Activated naive CD4-positive, alpha-beta T cell treated with anti-CD3 and anti-CD28 coated beads for 36 hours (primary cell): ENCODE results near the gene RTN1. TPM values are rescaled to one million over a fixed set of nuclear protein-coding genes. Genes with fewer than 3 reads are reported as not detected.

Experiments used
- CTCF ChIA-PET: fragments of 350-600 bp; sonication (Branson Sonifier 250); formaldehyde crosslinking; loops from one replicate; lab custom pipeline; 2021; ENCODE audit warnings: antibody characterized with exemption; lab: Charles Lee
- DNase-seq: peaks from one replicate; pipeline ENCODE4 v3.0.0-alpha.2; 2020
- H3K27ac Mint-ChIP-seq: one replicate; pipeline ENCODE4 v1.8.0; 2021; ENCODE audit warnings: mild to moderate bottlenecking, mixed read lengths
- H3K27me3 Mint-ChIP-seq: one replicate; pipeline ENCODE4 v1.8.0; 2021; ENCODE audit warnings: low read depth, mixed read lengths
- H3K36me3 Mint-ChIP-seq: one replicate; pipeline ENCODE4 v1.8.0; 2021; ENCODE audit warnings: low read depth, mixed read lengths
- H3K4me1 Mint-ChIP-seq: one replicate; pipeline ENCODE4 v1.8.0; 2021; ENCODE audit warnings: low read depth, mixed read lengths
- H3K4me3 Mint-ChIP-seq: one replicate; pipeline ENCODE4 v1.8.0; 2021; ENCODE audit warnings: mild to moderate bottlenecking, moderate library complexity, mixed read lengths
- H3K9me3 Mint-ChIP-seq: one replicate; pipeline ENCODE4 v1.8.0; 2021; ENCODE audit warnings: mixed read lengths
- intact Hi-C: fragments of 100-400 bp; cut with micrococcal nuclease; formaldehyde crosslinking; loops from one replicate; pipeline ENCODE4 v1.15.1; 2023
- total RNA-seq, 2 experiments: library from RNA; stranded (reverse); gene quantifications; one replicate each; pipeline ENCODE4 v1.2.3, GENCODE V29; 2021

Gene RTN1
- total RNA-seq, 2 experiments from 2014 or later, result not detected

DNA sequence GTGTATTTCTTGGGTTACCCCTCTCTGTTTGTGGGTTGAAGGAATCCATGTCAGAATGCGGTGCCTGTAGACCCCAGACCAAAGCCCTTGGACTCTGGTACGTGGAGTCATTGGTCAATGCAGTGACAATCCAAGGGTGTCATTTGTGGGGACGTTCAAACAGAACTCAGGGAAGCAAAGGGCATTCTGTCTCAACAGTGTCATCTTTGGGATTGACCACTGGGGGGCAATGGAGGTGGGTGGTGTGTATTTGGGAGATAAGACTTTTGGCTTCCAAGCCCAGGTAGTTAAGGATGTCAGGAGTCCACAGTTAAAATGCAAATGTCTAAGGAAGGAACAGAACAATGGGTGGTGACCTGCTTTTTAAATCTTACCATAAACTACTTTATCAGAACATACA, 239.3 kb downstream of the RTN1 start:
- H3K9me3 Mint-ChIP-seq, result no peaks in the 10 kb centered on the region
- peak; percentile 15 for DNase-seq
- CTCF ChIA-PET, result interaction anchor here (1.8 kb wide), 1 partner anchor 19 kb away, joined by 5 read pairs; no protein-coding TSS in a partner anchor
- intact Hi-C loops, result loop anchor here (5.0 kb wide), 2 partner anchors 56 to 536 kb away; partner anchors contain the start of gene DHRS7
- H3K4me1 Mint-ChIP-seq, result peaks cover 2% of the 10 kb centered on the region
- H3K36me3 Mint-ChIP-seq, result no peaks in the 10 kb centered on the region
- H3K4me3 Mint-ChIP-seq, result no peak overlapping the region
- peaks cover 48% of the 10 kb centered on the region for H3K27me3 Mint-ChIP-seq
- no peak overlapping the region for H3K27ac Mint-ChIP-seq

GRCh38 chr14:59630288-59630963, 240.2 kb downstream of the RTN1 start:
- Mint-ChIP-seq H3K9me3 (no peaks in the 10 kb centered on the region), H3K4me3 (no peak overlapping the region), H3K27ac (no peak overlapping the region), H3K4me1 (peaks cover 2% of the 10 kb centered on the region), H3K36me3 (no peaks in the 10 kb centered on the region), H3K27me3 (peaks cover 48% of the 10 kb centered on the region)
- no peak for DNase-seq
- CTCF ChIA-PET, result interaction anchor here (0.6 kb wide), 1 partner anchor 334 kb away, joined by 3 read pairs; no protein-coding TSS in a partner anchor
- intact Hi-C loops, result loop anchor here (5.0 kb wide), 2 partner anchors 57 to 537 kb away; partner anchors contain the start of gene DHRS7

- intact Hi-C loops, result loop anchor here (5.0 kb wide), 2 partner anchors 58 to 538 kb away; partner anchors contain the start of gene DHRS7
- no peak overlapping the region for H3K27ac Mint-ChIP-seq
- CTCF ChIA-PET, result interaction anchor here (0.6 kb wide), 1 partner anchor 335 kb away, joined by 3 read pairs; no protein-coding TSS in a partner anchor
- no peaks in the 10 kb centered on the region for H3K36me3 Mint-ChIP-seq
- H3K4me1 Mint-ChIP-seq, result peaks cover 2% of the 10 kb centered on the region
- no peaks in the 10 kb centered on the region for H3K9me3 Mint-ChIP-seq
- no peak overlapping the region for H3K4me3 Mint-ChIP-seq
- no peak for DNase-seq
- peaks cover 47% of the 10 kb centered on the region for H3K27me3 Mint-ChIP-seq
Observed at GRCh38 chr14:59629444-59630287, 240.9 kb downstream of the RTN1 start.

DNA sequence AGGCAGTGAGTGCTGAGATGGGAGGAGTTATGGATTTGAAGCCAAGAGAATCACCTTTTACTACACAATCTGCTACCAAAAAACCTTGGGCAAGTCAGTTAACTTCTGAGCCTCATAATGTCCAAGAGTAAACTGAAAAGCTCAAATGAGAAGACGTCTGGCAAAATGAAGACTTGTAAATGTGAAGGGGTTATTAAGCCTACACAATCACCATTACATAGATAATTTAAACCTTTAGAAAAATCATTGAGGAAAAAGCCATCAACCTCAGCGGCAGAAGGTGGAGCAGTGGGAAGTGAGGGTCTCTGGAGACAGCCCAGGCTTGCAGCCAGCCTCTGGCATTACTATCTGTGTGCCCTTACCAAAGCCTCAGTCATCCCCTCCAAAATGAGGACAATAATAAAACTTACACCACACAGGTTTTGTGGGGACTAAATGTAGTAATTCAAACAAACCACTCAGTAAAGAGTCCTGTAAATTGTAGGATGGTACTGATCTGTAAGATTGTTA, 243.5 kb downstream of the RTN1 start:
- Mint-ChIP-seq H3K36me3 (no peaks in the 10 kb centered on the region), H3K27ac (no peak overlapping the region), H3K4me3 (no peak overlapping the region), H3K9me3 (no peaks in the 10 kb centered on the region), H3K4me1 (peaks cover 2% of the 10 kb centered on the region), H3K27me3 (peaks cover 40% of the 10 kb centered on the region)
- CTCF ChIA-PET, result no interaction called here
- intact Hi-C loops, result no loop called here
- no peak for DNase-seq

GRCh38 chr14:59622631-59623030, 247.9 kb downstream of the RTN1 start:
- Mint-ChIP-seq H3K4me1 (no peaks in the 10 kb centered on the region), H3K27ac (no peak overlapping the region), H3K27me3 (peaks cover 26% of the 10 kb centered on the region), H3K4me3 (no peak overlapping the region), H3K9me3 (no peaks in the 10 kb centered on the region), H3K36me3 (no peaks in the 10 kb centered on the region)
- intact Hi-C loops, result no loop called here
- no peak for DNase-seq
- CTCF ChIA-PET, result no interaction called here

GRCh38 chr14:59619061-59619460, 251.5 kb downstream of the RTN1 start:
- Mint-ChIP-seq H3K36me3 (no peaks in the 10 kb centered on the region), H3K27ac (no peak overlapping the region), H3K9me3 (peaks cover 2% of the 10 kb centered on the region), H3K27me3 (peaks cover 21% of the 10 kb centered on the region), H3K4me1 (no peaks in the 10 kb centered on the region), H3K4me3 (no peak overlapping the region)
- intact Hi-C loops, result no loop called here
- CTCF ChIA-PET, result interaction anchor here (1.2 kb wide), 1 partner anchor 14 kb away, joined by 5 read pairs; no protein-coding TSS in a partner anchor
- DNase-seq, result no peak

DNA sequence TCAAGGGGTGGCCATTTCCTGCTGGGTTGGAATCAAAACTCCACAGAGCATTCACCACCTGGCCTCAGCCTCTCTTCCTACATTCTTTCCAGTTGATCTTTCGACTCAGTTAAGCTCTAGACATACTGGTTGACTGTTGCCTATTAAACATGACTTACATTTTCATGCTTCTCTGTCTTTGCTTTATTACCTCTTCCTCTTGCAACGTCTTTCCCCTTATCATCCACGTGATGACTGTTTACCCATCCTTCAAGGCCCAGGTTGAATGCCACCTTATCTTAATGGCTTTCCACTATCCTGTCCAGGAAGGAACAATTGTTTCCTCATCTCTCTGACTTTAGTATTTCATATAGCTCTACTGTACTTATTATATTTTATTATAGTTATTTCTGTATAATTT, 269.5 kb downstream of the RTN1 start:
- intact Hi-C loops, result no loop called here
- H3K27me3 Mint-ChIP-seq, result peaks cover 5% of the 10 kb centered on the region
- no peaks in the 10 kb centered on the region for H3K4me1 Mint-ChIP-seq
- H3K4me3 Mint-ChIP-seq, result no peak overlapping the region
- DNase-seq, result no peak
- CTCF ChIA-PET, result no interaction called here
- H3K9me3 Mint-ChIP-seq, result no peaks in the 10 kb centered on the region
- no peaks in the 10 kb centered on the region for H3K36me3 Mint-ChIP-seq
- H3K27ac Mint-ChIP-seq, result no peak overlapping the region

DNA sequence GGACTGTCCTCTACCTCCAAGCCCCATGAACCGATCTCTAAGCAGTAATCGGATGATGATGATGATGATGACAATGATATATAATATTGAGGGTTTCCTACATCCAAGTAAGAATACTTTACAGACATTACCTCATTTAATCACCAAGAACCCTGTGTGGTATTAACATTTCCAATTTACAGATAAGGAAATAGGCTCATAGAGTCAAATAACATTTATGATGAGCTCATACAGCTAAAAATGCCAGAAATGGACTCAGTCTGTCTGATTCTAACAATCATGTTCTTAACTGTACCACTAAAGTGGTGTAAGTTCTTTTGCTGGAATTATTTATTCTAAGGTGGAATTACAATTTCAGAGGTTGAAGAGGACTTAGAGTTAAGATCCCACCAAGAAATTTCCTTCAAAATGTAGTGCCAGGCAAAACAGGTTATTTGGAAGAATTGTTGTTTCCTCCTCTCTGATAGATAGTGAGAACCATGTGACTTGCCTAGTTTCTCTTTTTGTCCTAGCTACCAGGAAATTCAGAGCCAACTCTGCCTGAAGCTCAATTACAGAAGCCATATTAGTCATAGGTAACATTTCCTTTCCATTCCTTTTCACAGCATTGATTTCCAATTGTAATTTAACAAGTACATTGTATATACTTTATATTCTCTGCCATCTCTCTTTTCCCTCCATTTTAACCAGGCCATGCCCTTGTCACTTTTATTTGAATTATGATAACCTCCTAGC, 270.2 kb downstream of the RTN1 start:
- CTCF ChIA-PET, result no interaction called here

GRCh38 chr14:59595071-59595470, 275.5 kb downstream of the RTN1 start:
- Mint-ChIP-seq H3K4me3 (no peak overlapping the region), H3K27ac (no peak overlapping the region), H3K9me3 (peaks cover 3% of the 10 kb centered on the region), H3K36me3 (no peaks in the 10 kb centered on the region), H3K27me3 (peaks cover 5% of the 10 kb centered on the region), H3K4me1 (no peaks in the 10 kb centered on the region)
- intact Hi-C loops, result no loop called here
- DNase-seq, result no peak
- CTCF ChIA-PET, result interaction anchor here (0.9 to 1.2 kb wide), 2 partner anchors 88 to 369 kb away, joined by 3 to 6 read pairs; no protein-coding TSS in a partner anchor

More for the DNA sequence above, 270.2 kb downstream of the RTN1 start:
- DNase-seq, result no peak
- Mint-ChIP-seq H3K27ac (no peak overlapping the region), H3K9me3 (no peaks in the 10 kb centered on the region), H3K36me3 (no peaks in the 10 kb centered on the region), H3K4me1 (no peaks in the 10 kb centered on the region), H3K27me3 (peaks cover 5% of the 10 kb centered on the region), H3K4me3 (no peak overlapping the region)
- intact Hi-C loops, result no loop called here

DNA sequence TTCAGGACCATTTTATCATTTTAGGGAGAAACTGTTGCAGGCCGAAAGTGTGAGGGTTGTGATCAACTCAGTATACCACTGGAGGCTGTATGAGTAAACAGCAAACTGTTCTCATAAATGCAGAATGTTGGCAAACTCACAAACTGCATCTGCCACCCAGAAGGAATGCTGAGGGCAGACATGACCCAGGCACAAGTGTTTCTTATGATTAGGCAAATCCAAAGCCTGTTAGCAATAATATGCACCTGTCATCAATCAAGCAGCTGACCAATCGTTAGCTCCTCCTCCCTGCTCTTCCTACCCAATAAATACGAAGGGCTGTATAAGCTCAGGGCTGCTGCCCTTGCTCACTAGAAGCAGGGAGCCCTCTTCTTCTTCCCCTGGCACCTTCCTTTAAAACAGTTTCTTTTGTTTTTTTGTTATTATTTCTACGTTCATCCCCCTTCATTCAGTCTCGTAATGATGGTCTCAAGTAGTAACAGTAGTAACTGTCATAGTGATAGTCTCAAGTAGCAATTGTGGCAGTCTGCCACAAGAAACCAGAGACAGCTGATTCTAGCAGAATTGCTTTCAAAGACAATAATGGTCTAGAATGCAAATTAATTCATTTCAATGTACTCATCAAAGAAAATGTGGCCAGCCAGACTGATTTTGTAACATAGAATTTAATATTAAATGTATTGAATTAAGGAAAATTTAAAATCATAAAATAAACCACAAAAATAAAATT, 278.8 kb downstream of the RTN1 start:
- no peaks in the 10 kb centered on the region for H3K27me3 Mint-ChIP-seq
- no peak for DNase-seq
- peaks cover 3% of the 10 kb centered on the region for H3K9me3 Mint-ChIP-seq
- no peak overlapping the region for H3K27ac Mint-ChIP-seq
- H3K36me3 Mint-ChIP-seq, result no peaks in the 10 kb centered on the region
- CTCF ChIA-PET, result no interaction called here
- H3K4me3 Mint-ChIP-seq, result no peak overlapping the region
- intact Hi-C loops, result no loop called here
- H3K4me1 Mint-ChIP-seq, result no peaks in the 10 kb centered on the region

DNA sequence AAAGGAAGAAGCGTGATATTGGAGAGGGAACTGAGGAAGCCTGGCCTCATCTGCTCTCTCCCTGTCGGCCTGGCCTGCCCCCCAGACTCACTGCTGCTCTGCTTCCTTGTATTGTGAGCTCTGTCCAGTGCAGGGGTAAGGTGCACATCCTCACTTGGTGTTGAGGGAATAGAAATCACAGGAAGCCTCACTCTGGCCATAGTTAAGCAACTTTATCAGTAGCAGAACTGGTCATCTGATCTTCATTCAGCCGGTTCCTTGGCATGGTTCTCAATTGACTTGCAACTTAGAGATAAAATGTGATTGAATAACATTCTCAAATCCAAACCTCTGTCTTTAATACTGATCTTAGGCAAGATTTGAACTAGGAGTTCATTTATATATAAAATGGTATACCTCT, 282.5 kb downstream of the RTN1 start:
- Mint-ChIP-seq H3K27ac (no peak overlapping the region), H3K36me3 (no peaks in the 10 kb centered on the region), H3K4me1 (peaks cover 4% of the 10 kb centered on the region), H3K27me3 (no peaks in the 10 kb centered on the region), H3K4me3 (no peak overlapping the region), H3K9me3 (peaks cover 3% of the 10 kb centered on the region)
- CTCF ChIA-PET, result interaction anchor here (3.6 kb wide), 1 partner anchor 11 kb away, joined by 21 read pairs; the partner anchor contains the start of gene CCDC175
- intact Hi-C loops, result loop anchor here (5.0 kb wide), 1 partner anchor 329 kb away; no protein-coding TSS in a partner anchor
- DNase-seq, result no peak
